K562 (cell line): Measurements from ENCODE around the gene PRR5. TPM values are rescaled to one million over a fixed set of nuclear protein-coding genes. Genes with fewer than 3 reads are reported as not detected.
A peak's percentile ranks its signal among the peaks of the same experiment; 100 is the strongest.

ENCODE experiments used
- ASH1L ChIP-seq: fragments of 450-650 bp; IDR thresholded peaks from 2 replicates; pipeline ENCODE4 v1.6.1; 2018; ENCODE audit warnings: borderline replicate concordance, mild to moderate bottlenecking, low read depth; ENCODE audit not compliant: partially characterized antibody
- ATF1 ChIP-seq, 2 experiments: fragments of 450-650 bp in 1 of 2; IDR thresholded peaks; 2 replicates each; pipeline ENCODE4 v1.6.1; 2016; ENCODE audit warnings: missing compliant biosample characterization in 1 of 2, missing genetic modification characterization in 1 of 2
- CBFA2T3 ChIP-seq: fragments of 450-650 bp; IDR thresholded peaks from 2 replicates; pipeline ENCODE4 v1.6.1; 2017
- HDAC6 ChIP-seq: IDR thresholded peaks from 2 replicates; pipeline ENCODE4 v1.6.1; 2012; ENCODE audit warnings: low read depth, mild to moderate bottlenecking, control low read depth, inconsistent platforms, low read length, moderate library complexity
- HNRNPL ChIP-seq: fragments of 200-400 bp; formaldehyde crosslinking; IDR thresholded peaks from 2 replicates; pipeline ENCODE4 v1.6.1; 2017; ENCODE audit warnings: low read depth, mild to moderate bottlenecking, low read length
- JUND ChIP-seq, 2 experiments: IDR thresholded peaks; 2 replicates in 1 of 2; 3 replicates in 1 of 2; pipeline ENCODE4 v1.6.1; 2011; ENCODE audit warnings: borderline replicate concordance in 2 of 2, low read depth in 2 of 2, low read length in 2 of 2, improper control_type of control experiment in 1 of 2, missing biosample characterization in 1 of 2, missing genetic modification characterization in 1 of 2, missing genetic modification reagents in 1 of 2
- L3MBTL2 ChIP-seq: fragments of 450-650 bp; IDR thresholded peaks from 2 replicates; pipeline ENCODE4 v1.6.1; 2016; ENCODE audit warnings: mild to moderate bottlenecking, moderate library complexity
- MYNN ChIP-seq, 2 experiments: sonication (generic); formaldehyde crosslinking in 1 of 2; IDR thresholded peaks; 2 replicates each; pipeline versions ENCODE4 v1.5.0 to v1.6.1; 2016 to 2020; ENCODE audit warnings: antibody characterized with exemption in 1 of 2, missing genetic modification reagents in 1 of 2
- NFIC ChIP-seq: fragments of 450-650 bp; IDR thresholded peaks from 2 replicates; pipeline ENCODE4 v1.6.1; 2017; ENCODE audit warnings: mild to moderate bottlenecking, inconsistent platforms
- NR1H2 ChIP-seq: sonication (generic); formaldehyde crosslinking; IDR thresholded peaks from 2 replicates; pipeline ENCODE4 v1.4.0; 2020; ENCODE audit warnings: mild to moderate bottlenecking, missing genetic modification reagents
- RBM14 ChIP-seq: fragments of 200-400 bp; formaldehyde crosslinking; IDR thresholded peaks from 2 replicates; pipeline ENCODE4 v1.6.1; 2018; ENCODE audit warnings: low read depth, mild to moderate bottlenecking, low read length, moderate library complexity, borderline replicate concordance; ENCODE audit not compliant: insufficient read depth
- RBM22 ChIP-seq: fragments of 200-400 bp; formaldehyde crosslinking; IDR thresholded peaks from 2 replicates; pipeline ENCODE4 v1.6.1; 2018; ENCODE audit warnings: low read length, low read depth; ENCODE audit not compliant: poor library complexity, severe bottlenecking
- SMARCE1 ChIP-seq: fragments of 450-650 bp; IDR thresholded peaks from 2 replicates; pipeline ENCODE4 v1.7.1; 2016; ENCODE audit warnings: mild to moderate bottlenecking
- U2AF1 ChIP-seq: fragments of 200-400 bp; formaldehyde crosslinking; optimal IDR thresholded peaks from 2 replicates; pipeline ENCODE3; 2017; ENCODE audit warnings: mild to moderate bottlenecking, low read depth, low read length, moderate library complexity
- XRCC4 ChIP-seq: IDR thresholded peaks from one replicate; pipeline ENCODE4 v1.6.1; 2011; ENCODE audit not compliant: insufficient read depth, insufficient read length; ENCODE audit errors: extremely low read depth
- ZNF274 ChIP-seq: IDR thresholded peaks from 2 replicates; pipeline ENCODE4 v1.6.1; 2011; ENCODE audit warnings: low read depth, mild to moderate bottlenecking, low read length, moderate library complexity, borderline replicate concordance
- ZNF436 ChIP-seq: fragments of 250-450, 450-650 bp; sonication (Bioruptor Pico); formaldehyde crosslinking; IDR thresholded peaks from 2 replicates; pipeline ENCODE4 v1.7.0; 2020; ENCODE audit warnings: mild to moderate bottlenecking
- ZSCAN29 ChIP-seq: fragments of 450-650 bp; IDR thresholded peaks from 2 replicates; pipeline ENCODE4 v1.6.1; 2017
- polyA plus RNA-seq, 8 experiments: library from polyadenylated mRNA; depleted of rRNA in 4 of 8; stranded (reverse) in 5 of 8; unstranded in 3 of 8; fragments of >200 nt; fragmentation: Nextera tagmentation in 2 of 8; fragmentation: Illumina TruSeq in 1 of 8; extraction: Ambion mirVana in 2 of 8; extraction: Trizol in 1 of 8; gene quantifications; 2 replicates each; pipeline versions ENCODE4 v1.2.1 to v1.2.3, GENCODE V29; 2011 to 2014; ENCODE audit warnings: inconsistent platforms in 1 of 8, missing spikeins in 1 of 8
- total RNA-seq, 7 experiments: library from RNA; depleted of rRNA in 6 of 7; stranded (reverse); fragments of >200 nt in 6 of 7; fragmentation: Illumina TruSeq in 2 of 7; extraction: Trizol in 2 of 7; gene quantifications; 2 replicates each; pipeline versions ENCODE4 v1.2.1 to v1.2.3, GENCODE V29; 2011 to 2021; ENCODE audit warnings: low replicate concordance in 1 of 7
- TF ChIP-seq, protein P1 (sequence below), 2 experiments: fragments of 450-650 bp; formaldehyde crosslinking in 1 of 2; IDR thresholded peaks; 2 replicates each; pipeline versions ENCODE4 v1.4.0 to v1.6.1; 2014 to 2020; ENCODE audit warnings: mild to moderate bottlenecking in 2 of 2, borderline replicate concordance in 1 of 2, low read depth in 1 of 2
- TF ChIP-seq, protein P2 (sequence below): fragments of 450-650 bp; IDR thresholded peaks from 2 replicates; pipeline ENCODE4 v1.6.1; 2016; ENCODE audit warnings: low read depth, mild to moderate bottlenecking, moderate library complexity

The PRR5 gene
- total and polyA plus RNA-seq, 9 of the 15 experiments (the other 6 are each of a cell fraction or from before 2014, with no cell fraction given): 0.13 to 21.0 (median 7.5) TPM

DNA sequence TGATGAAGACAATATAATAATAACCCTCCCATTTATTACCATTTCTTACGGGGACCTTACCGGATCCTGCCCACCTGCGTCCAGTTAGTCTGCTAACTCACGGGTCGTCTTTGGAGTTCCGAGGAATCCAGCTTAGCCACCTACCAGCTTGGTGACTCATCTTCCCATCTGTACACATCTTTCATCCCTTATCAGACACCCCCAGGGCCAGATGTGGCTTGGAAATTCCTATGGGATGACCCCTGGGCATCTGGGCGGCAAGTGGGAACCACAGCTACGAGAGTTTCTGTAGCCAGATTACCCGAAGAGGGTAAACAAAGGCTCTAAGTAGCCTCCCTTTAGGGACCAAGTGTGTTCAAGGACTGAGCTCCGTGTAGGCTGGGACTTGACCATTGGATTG is 12.8 kb upstream of the PRR5 start (continued):
- TF ChIP-seq NFIC (0 out of 2 replicates have a peak, but pooled peaks have one; percentile 16), ATF1 (CRISPR knock-in tag; IDR thresholded peaks at IDR 0.05) (no peak), ATF1 (tag; IDR thresholded peaks at IDR 0.05) (no peak), MYNN (IDR thresholded peaks at IDR 0.05) (no peak), MYNN (CRISPR knock-in tag; IDR thresholded peaks at IDR 0.05) (no peak), U2AF1 (no peak), RBM22 (no peak), ZNF274 (no peak), RBM14 (no peak), ASH1L (no peak), HNRNPL (no peak), HDAC6 (no peak), XRCC4 (no peak), NR1H2 (CRISPR knock-in tag) (no peak), JUND (IDR thresholded peaks at IDR 0.05; ENCODE audit: borderline replicate concordance, low read depth, low read length) (peak; percentile 80; the same call in 1 of the 2 replicates), JUND (tag; IDR thresholded peaks at IDR 0.05; ENCODE audit: borderline replicate concordance, low read depth, low read length) (peak; percentile 43; the same call in 1 of the 3 replicates), ZNF436 (CRISPR knock-in tag) (no peak), CBFA2T3 (peak; percentile 84), ZSCAN29 (no peak), L3MBTL2 (no peak), SMARCE1 (peak; percentile 67; the same call in 1 of the 2 replicates)
- TF ChIP-seq, protein P1, sequence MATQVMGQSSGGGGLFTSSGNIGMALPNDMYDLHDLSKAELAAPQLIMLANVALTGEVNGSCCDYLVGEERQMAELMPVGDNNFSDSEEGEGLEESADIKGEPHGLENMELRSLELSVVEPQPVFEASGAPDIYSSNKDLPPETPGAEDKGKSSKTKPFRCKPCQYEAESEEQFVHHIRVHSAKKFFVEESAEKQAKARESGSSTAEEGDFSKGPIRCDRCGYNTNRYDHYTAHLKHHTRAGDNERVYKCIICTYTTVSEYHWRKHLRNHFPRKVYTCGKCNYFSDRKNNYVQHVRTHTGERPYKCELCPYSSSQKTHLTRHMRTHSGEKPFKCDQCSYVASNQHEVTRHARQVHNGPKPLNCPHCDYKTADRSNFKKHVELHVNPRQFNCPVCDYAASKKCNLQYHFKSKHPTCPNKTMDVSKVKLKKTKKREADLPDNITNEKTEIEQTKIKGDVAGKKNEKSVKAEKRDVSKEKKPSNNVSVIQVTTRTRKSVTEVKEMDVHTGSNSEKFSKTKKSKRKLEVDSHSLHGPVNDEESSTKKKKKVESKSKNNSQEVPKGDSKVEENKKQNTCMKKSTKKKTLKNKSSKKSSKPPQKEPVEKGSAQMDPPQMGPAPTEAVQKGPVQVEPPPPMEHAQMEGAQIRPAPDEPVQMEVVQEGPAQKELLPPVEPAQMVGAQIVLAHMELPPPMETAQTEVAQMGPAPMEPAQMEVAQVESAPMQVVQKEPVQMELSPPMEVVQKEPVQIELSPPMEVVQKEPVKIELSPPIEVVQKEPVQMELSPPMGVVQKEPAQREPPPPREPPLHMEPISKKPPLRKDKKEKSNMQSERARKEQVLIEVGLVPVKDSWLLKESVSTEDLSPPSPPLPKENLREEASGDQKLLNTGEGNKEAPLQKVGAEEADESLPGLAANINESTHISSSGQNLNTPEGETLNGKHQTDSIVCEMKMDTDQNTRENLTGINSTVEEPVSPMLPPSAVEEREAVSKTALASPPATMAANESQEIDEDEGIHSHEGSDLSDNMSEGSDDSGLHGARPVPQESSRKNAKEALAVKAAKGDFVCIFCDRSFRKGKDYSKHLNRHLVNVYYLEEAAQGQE (IDR thresholded peaks at IDR 0.05; ENCODE audit: borderline replicate concordance): no peak
- TF ChIP-seq, protein P1 (CRISPR knock-in tag; IDR thresholded peaks at IDR 0.05; ENCODE audit: low read depth): no peak
- TF ChIP-seq, protein P2, sequence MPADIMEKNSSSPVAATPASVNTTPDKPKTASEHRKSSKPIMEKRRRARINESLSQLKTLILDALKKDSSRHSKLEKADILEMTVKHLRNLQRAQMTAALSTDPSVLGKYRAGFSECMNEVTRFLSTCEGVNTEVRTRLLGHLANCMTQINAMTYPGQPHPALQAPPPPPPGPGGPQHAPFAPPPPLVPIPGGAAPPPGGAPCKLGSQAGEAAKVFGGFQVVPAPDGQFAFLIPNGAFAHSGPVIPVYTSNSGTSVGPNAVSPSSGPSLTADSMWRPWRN: peak; percentile 42; the same call in 1 of the 2 replicates
